DOHH2 (cell line): ENCODE data around the gene RAB8B.

Source experiments
- EZH2phosphoT487 ChIP-seq: fragments of 200-600 bp; sonication (generic); IDR thresholded peaks from 2 replicates; pipeline ENCODE4 v1.6.1; 2017; ENCODE audit warnings: borderline replicate concordance, mild to moderate bottlenecking, antibody characterized with exemption, low read length, moderate library complexity, mixed read lengths
- TF ChIP-seq, protein P1 (sequence below): fragments of 200-600 bp; sonication (generic); IDR thresholded peaks from one replicate; pipeline ENCODE4 v1.5.1; 2014; ENCODE audit warnings: antibody characterized with exemption, mild to moderate bottlenecking, low read depth, low read length; ENCODE audit not compliant: poor library complexity, severe bottlenecking

DNA sequence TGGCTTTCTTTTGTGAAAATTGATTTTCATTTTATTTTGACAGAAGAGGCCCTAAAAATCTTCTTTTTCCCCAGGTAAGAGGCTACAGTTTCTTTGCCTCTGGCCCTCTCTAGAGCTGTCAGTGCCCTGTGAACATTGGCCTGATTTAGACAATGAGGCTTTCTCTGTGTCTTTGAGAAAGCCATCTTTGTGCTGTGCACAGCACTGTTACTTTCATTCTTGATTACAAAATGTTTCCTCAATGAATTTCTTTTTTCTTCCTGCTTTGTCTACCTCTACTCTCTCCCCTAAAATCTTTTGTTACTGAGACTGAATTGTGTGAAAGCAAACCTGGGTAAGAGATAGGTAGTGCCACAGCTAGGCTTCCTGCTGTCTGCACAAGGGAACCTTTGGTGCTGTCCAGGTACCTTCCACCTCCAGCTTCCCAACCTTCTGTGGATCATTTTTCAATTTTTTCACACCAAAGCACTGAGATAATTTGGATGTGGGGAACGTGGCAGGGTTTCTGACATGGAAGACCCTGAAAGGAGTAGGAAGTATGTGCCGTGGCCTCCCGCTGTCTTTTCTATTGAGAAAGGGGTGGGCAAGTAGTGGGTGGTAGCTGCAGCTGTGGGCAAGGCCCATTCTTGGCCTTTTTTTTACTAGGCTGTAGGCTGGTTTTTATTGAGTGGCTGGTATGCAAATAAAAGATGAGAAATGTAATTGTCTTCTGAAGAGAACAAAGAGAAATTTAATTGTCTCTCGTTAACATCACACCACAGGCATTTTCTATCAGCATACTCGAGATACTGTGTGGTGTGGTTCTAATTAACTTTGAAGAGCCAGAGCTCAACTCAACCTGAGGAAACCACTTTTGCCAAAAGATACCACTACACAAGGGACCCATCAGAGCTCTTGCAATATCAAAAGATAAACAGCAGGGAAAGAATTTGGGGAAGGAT, 21.0 kb downstream of the RAB8B start:
- TF ChIP-seq, protein P1, sequence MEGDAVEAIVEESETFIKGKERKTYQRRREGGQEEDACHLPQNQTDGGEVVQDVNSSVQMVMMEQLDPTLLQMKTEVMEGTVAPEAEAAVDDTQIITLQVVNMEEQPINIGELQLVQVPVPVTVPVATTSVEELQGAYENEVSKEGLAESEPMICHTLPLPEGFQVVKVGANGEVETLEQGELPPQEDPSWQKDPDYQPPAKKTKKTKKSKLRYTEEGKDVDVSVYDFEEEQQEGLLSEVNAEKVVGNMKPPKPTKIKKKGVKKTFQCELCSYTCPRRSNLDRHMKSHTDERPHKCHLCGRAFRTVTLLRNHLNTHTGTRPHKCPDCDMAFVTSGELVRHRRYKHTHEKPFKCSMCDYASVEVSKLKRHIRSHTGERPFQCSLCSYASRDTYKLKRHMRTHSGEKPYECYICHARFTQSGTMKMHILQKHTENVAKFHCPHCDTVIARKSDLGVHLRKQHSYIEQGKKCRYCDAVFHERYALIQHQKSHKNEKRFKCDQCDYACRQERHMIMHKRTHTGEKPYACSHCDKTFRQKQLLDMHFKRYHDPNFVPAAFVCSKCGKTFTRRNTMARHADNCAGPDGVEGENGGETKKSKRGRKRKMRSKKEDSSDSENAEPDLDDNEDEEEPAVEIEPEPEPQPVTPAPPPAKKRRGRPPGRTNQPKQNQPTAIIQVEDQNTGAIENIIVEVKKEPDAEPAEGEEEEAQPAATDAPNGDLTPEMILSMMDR, result no peak
- TF ChIP-seq EZH2phosphoT487, result no peak
